ENCODE data around the gene RNF8.

RNF8 gene

GRCh38 chr6:37407948-37408347 lies 54.2 kb downstream of the RNF8 start:
- TF ChIP-seq CTCF (IDR thresholded peaks at IDR 0.05; ENCODE audit: borderline replicate concordance, control extremely low read depth, extremely low read depth, insufficient read depth, missing control alignments) = no peak
- in situ Hi-C loops (cut with MboI; ENCODE audit: low sequenced_read_pairs, unreplicated experiment) = no loop called here
- no peak for DNase-seq (ENCODE audit: low spot score)

GRCh38 chr6:37409501-37409900 lies 55.7 kb downstream of the RNF8 start:
- DNase-seq (ENCODE audit: low spot score) = no peak
- TF ChIP-seq CTCF (IDR thresholded peaks at IDR 0.05; ENCODE audit: borderline replicate concordance, control extremely low read depth, extremely low read depth, insufficient read depth, missing control alignments) = no peak
- in situ Hi-C loops (cut with MboI; ENCODE audit: low sequenced_read_pairs, unreplicated experiment) = no loop called here

GRCh38 chr6:37417393-37417792 lies 63.6 kb downstream of the RNF8 start:
- TF ChIP-seq CTCF (IDR thresholded peaks at IDR 0.05; ENCODE audit: borderline replicate concordance, control extremely low read depth, extremely low read depth, insufficient read depth, missing control alignments) = no peak
- DNase-seq (ENCODE audit: low spot score) = no peak
- in situ Hi-C loops (cut with MboI; ENCODE audit: low sequenced_read_pairs, unreplicated experiment) = no loop called here

- in situ Hi-C loops (cut with MboI; ENCODE audit: low sequenced_read_pairs, unreplicated experiment) = no loop called here
- no peak for TF ChIP-seq CTCF (IDR thresholded peaks at IDR 0.05; ENCODE audit: borderline replicate concordance, control extremely low read depth, extremely low read depth, insufficient read depth, missing control alignments)
- DNase-seq (ENCODE audit: low spot score) = no peak
Measured at GRCh38 chr6:37418722-37419121, 64.9 kb downstream of the RNF8 start.

- TF ChIP-seq CTCF (IDR thresholded peaks at IDR 0.05; ENCODE audit: borderline replicate concordance, control extremely low read depth, extremely low read depth, insufficient read depth, missing control alignments) = no peak
- DNase-seq (ENCODE audit: low spot score) = no peak
- in situ Hi-C loops (cut with MboI; ENCODE audit: low sequenced_read_pairs, unreplicated experiment) = no loop called here
Measured at GRCh38 chr6:37426058-37426944, 72.5 kb downstream of the RNF8 start.

- no peak for TF ChIP-seq CTCF (IDR thresholded peaks at IDR 0.05; ENCODE audit: borderline replicate concordance, control extremely low read depth, extremely low read depth, insufficient read depth, missing control alignments)
- in situ Hi-C loops (cut with MboI; ENCODE audit: low sequenced_read_pairs, unreplicated experiment) = no loop called here
- no peak for DNase-seq (ENCODE audit: low spot score)
Measured at GRCh38 chr6:37426945-37427510, 73.2 kb downstream of the RNF8 start.
